IMR-90 (cell line): ENCODE data around the gene CDC42SE1. TPM values are rescaled to one million over a fixed set of nuclear protein-coding genes. Genes with fewer than 3 reads are reported as not detected.

Experiments used
- ATAC-seq: fragments of 200-7000 bp; cut with Tn5 transposase; 2 replicates; pipeline ENCODE4 v1.9.1; 2020; ENCODE audit warnings: low read depth, mild to moderate bottlenecking, moderate library complexity
- BruUV-seq: library from RNA; stranded (reverse); fragments of 400-500 nt; replicated peaks from 2 replicates; lab custom pipeline; 2021; lab: Mats Ljungman, UMichigan
- CTCF ChIA-PET: fragments of 300-600 bp; formaldehyde crosslinking; extraction: SDS; loops from one replicate; lab custom pipeline; 2021; ENCODE audit warnings: antibody characterized with exemption; lab: Yijun Ruan, JAX
- POLR2A ChIA-PET: fragments of 300-600 bp; sonication (Branson Sonifier 250); formaldehyde crosslinking; loops from one replicate; lab custom pipeline; 2022; ENCODE audit warnings: antibody characterized with exemption; ENCODE audit not compliant: unreplicated experiment; lab: Charles Lee
- DNase-seq: peaks from one replicate; pipeline ENCODE4 v3.0.0; 2013
- H2AFZ ChIP-seq: replicated peaks from 2 replicates; pipeline ENCODE3; 2013; ENCODE audit warnings: low read length, mild to moderate bottlenecking; ENCODE audit not compliant: poor library complexity
- H2AK5ac ChIP-seq: 2 replicates; pipeline ENCODE4 v1.6.1; 2013; ENCODE audit warnings: low read depth, low read length, inconsistent platforms
- H2AK9ac ChIP-seq: replicated peaks from 2 replicates; pipeline ENCODE3; 2013; ENCODE audit warnings: mild to moderate bottlenecking, low read depth, low read length, moderate library complexity; ENCODE audit not compliant: poor library complexity
- H2BK120ac ChIP-seq: 2 replicates; pipeline ENCODE4 v1.6.1; 2013; ENCODE audit warnings: low read depth, low read length, inconsistent platforms
- H2BK15ac ChIP-seq: 3 replicates; pipeline ENCODE4 v1.6.1; 2013; ENCODE audit warnings: low read depth, low read length, inconsistent platforms
- H2BK20ac ChIP-seq: 2 replicates; pipeline ENCODE4 v1.6.1; 2013; ENCODE audit warnings: low read depth, mild to moderate bottlenecking, inconsistent platforms, low read length, moderate library complexity
- H2BK5ac ChIP-seq: 2 replicates; pipeline ENCODE4 v1.6.1; 2013; ENCODE audit warnings: mild to moderate bottlenecking, low read depth, low read length, inconsistent platforms; ENCODE audit not compliant: poor library complexity, severe bottlenecking
- H3K14ac ChIP-seq: replicated peaks from 2 replicates; pipeline ENCODE4 v1.6.1; 2013; ENCODE audit warnings: low read depth, low read length, inconsistent platforms
- H3K18ac ChIP-seq: 2 replicates; pipeline ENCODE4 v1.6.1; 2013; ENCODE audit warnings: low read depth, low read length, control low read depth
- H3K23ac ChIP-seq: 2 replicates; pipeline ENCODE4 v1.6.1; 2013; ENCODE audit warnings: low read depth, low read length, inconsistent platforms
- H3K27ac ChIP-seq: 2 replicates; pipeline ENCODE4 v1.5.1; 2013; ENCODE audit warnings: mild to moderate bottlenecking, control low read depth, low read length; ENCODE audit not compliant: insufficient read depth
- H3K27me3 ChIP-seq: 2 replicates; pipeline ENCODE4 v1.6.1; 2013; ENCODE audit warnings: low read length; ENCODE audit not compliant: control insufficient read depth, insufficient read depth
- H3K36me3 ChIP-seq: 2 replicates; pipeline ENCODE4 v1.6.1; 2013; ENCODE audit warnings: low read length, mixed read lengths; ENCODE audit not compliant: control insufficient read depth, insufficient read depth
- H3K4ac ChIP-seq: 2 replicates; pipeline ENCODE4 v1.6.1; 2013; ENCODE audit warnings: low read depth, low read length, inconsistent platforms
- H3K4me1 ChIP-seq: 2 replicates; pipeline ENCODE4 v1.6.1; 2013; ENCODE audit warnings: low read length, mixed read lengths; ENCODE audit not compliant: control insufficient read depth, insufficient read depth
- H3K4me2 ChIP-seq: 2 replicates; pipeline ENCODE4 v1.6.1; 2013; ENCODE audit warnings: low read depth, mild to moderate bottlenecking, control low read depth, low read length, moderate library complexity
- H3K4me3 ChIP-seq: 2 replicates; pipeline ENCODE4 v1.5.1; 2013; ENCODE audit warnings: low read depth, mild to moderate bottlenecking, control low read depth, low read length, moderate library complexity; ENCODE audit not compliant: insufficient read depth
- H3K56ac ChIP-seq: 2 replicates; pipeline ENCODE4 v1.6.1; 2013; ENCODE audit warnings: low read length, inconsistent platforms; ENCODE audit not compliant: insufficient read depth; ENCODE audit errors: extremely low read depth
- H3K79me1 ChIP-seq, 2 experiments: 2 replicates each; pipeline ENCODE4 v1.6.1; 2013; ENCODE audit warnings: low read length in 2 of 2, inconsistent platforms in 1 of 2, low read depth in 1 of 2
- H3K9ac ChIP-seq: 2 replicates; pipeline ENCODE4 v1.6.1; 2013; ENCODE audit warnings: low read depth, low read length, control low read depth
- H3K9me1 ChIP-seq: 2 replicates; pipeline ENCODE4 v1.6.1; 2013; ENCODE audit warnings: low read length, inconsistent platforms; ENCODE audit not compliant: insufficient read depth
- H3K9me3 ChIP-seq: 2 replicates; pipeline ENCODE4 v1.6.1; 2013; ENCODE audit warnings: low read length; ENCODE audit not compliant: control insufficient read depth, insufficient read depth
- H4K20me1 ChIP-seq: 2 replicates; pipeline ENCODE4 v1.6.1; 2013; ENCODE audit warnings: low read length, inconsistent platforms; ENCODE audit not compliant: insufficient read depth
- H4K5ac ChIP-seq: 2 replicates; pipeline ENCODE4 v1.6.1; 2013; ENCODE audit warnings: mild to moderate bottlenecking, low read depth, low read length, control low read depth
- H4K8ac ChIP-seq, 2 experiments: 2 replicates each; pipeline ENCODE4 v1.6.1; 2013; ENCODE audit warnings: low read depth in 2 of 2, low read length in 2 of 2, control low read depth in 1 of 2, inconsistent platforms in 1 of 2
- H4K91ac ChIP-seq: 2 replicates; pipeline ENCODE4 v1.6.1; 2013; ENCODE audit warnings: low read depth, low read length, inconsistent platforms; ENCODE audit not compliant: insufficient read depth
- BHLHE40 ChIP-seq: fragments of 150-350 bp; IDR thresholded peaks from 2 replicates; pipeline ENCODE4 v1.6.1; 2016; ENCODE audit warnings: mild to moderate bottlenecking, low read depth, low read length
- CEBPB ChIP-seq: IDR thresholded peaks from 2 replicates; pipeline ENCODE4 v1.6.1; 2012; ENCODE audit warnings: low read depth, low read length, improper control_type of control experiment
- CHD1 ChIP-seq: IDR thresholded peaks from 2 replicates; pipeline ENCODE4 v1.6.1; 2012; ENCODE audit warnings: low read depth, low read length, improper control_type of control experiment
- FOS ChIP-seq: fragments of 150-350 bp; IDR thresholded peaks from 2 replicates; pipeline ENCODE4 v1.6.1; 2016; ENCODE audit warnings: low read depth, low read length
- MAZ ChIP-seq: IDR thresholded peaks from 2 replicates; pipeline ENCODE4 v1.6.1; 2012; ENCODE audit warnings: low read depth, mild to moderate bottlenecking, low read length, improper control_type of control experiment, moderate library complexity, borderline replicate concordance
- NFE2L2 ChIP-seq: fragments of 150-350 bp; IDR thresholded peaks from 2 replicates; pipeline ENCODE4 v1.6.1; 2016; ENCODE audit warnings: low read depth, mild to moderate bottlenecking, low read length
- POLR2A ChIP-seq: IDR thresholded peaks from 2 replicates; pipeline ENCODE4 v1.6.1; 2012; ENCODE audit warnings: mild to moderate bottlenecking, low read depth, low read length
- RAD21 ChIP-seq: IDR thresholded peaks from 2 replicates; pipeline ENCODE4 v1.6.1; 2012; ENCODE audit warnings: low read length, improper control_type of control experiment
- RCOR1 ChIP-seq: IDR thresholded peaks from 2 replicates; pipeline ENCODE4 v1.6.1; 2012; ENCODE audit warnings: mild to moderate bottlenecking, low read length, improper control_type of control experiment; ENCODE audit not compliant: insufficient replicate concordance
- RFX5 ChIP-seq: IDR thresholded peaks from 2 replicates; pipeline ENCODE4 v1.8.0; 2012; ENCODE audit warnings: low read depth, mild to moderate bottlenecking, low read length, moderate library complexity
- SMC3 ChIP-seq: fragments of 150-350 bp; IDR thresholded peaks from 2 replicates; pipeline ENCODE4 v1.6.1; 2016; ENCODE audit warnings: low read depth, mild to moderate bottlenecking, antibody characterized with exemption, low read length, moderate library complexity
- WGBS, 2 experiments: methylation state at CpG; one replicate each; pipeline versions ENCODE4 v1.1.5 to v1.1.7; 2013; ENCODE audit warnings: missing lambda C conversion rate in 2 of 2; ENCODE audit not compliant: insufficient read length in 1 of 2; ENCODE audit errors: extremely low coverage in 2 of 2; 5-methylcytosine and 5-hydroxymethylcytosine counted together
- dilution Hi-C: fragments of 300-500 bp; cut with HindIII; formaldehyde crosslinking; loops from one replicate; pipeline ENCODE4 v1.14.3; 2018; ENCODE audit warnings: low sequenced_read_pairs; ENCODE audit not compliant: unreplicated experiment
- in situ Hi-C: fragments of 300-500 bp; cut with MboI; formaldehyde crosslinking; loops from 3 replicates; pipeline ENCODE4 v1.14.3; 2019; ENCODE audit warnings: low sequenced_read_pairs, inconsistent platforms, mixed read lengths
- intact Hi-C: fragments of 100-400 bp; cut with micrococcal nuclease; formaldehyde crosslinking; loops from 2 replicates; pipeline ENCODE4 v1.10.0; 2022
- polyA plus RNA-seq, 3 experiments: library from polyadenylated mRNA; depleted of rRNA; stranded (reverse); fragments of >200 nt; gene quantifications; 2 replicates each; pipeline ENCODE4 v1.2.3, GENCODE V29; 2012; ENCODE audit warnings: low replicate concordance in 1 of 3
- total RNA-seq: library from RNA; depleted of rRNA; stranded (reverse); fragments of >200 nt; gene quantifications from 2 replicates; pipeline ENCODE4 v1.2.3, GENCODE V29; 2012
- TF ChIP-seq, protein P1 (sequence below): fragments of 150-350 bp; IDR thresholded peaks from 2 replicates; pipeline ENCODE4 v1.6.1; 2017; ENCODE audit warnings: mild to moderate bottlenecking, antibody characterized with exemption, low read length, low read depth
- TF ChIP-seq, protein P2 (sequence below): conservative IDR thresholded peaks from 2 replicates; pipeline ENCODE4 v1.5.1; 2012; ENCODE audit warnings: mild to moderate bottlenecking, low read depth, low read length, improper control_type of control experiment

Gene CDC42SE1
- total and polyA plus RNA-seq, 2 of the 4 experiments (the other 2 are of a cell fraction): 47.0 to 58.5 TPM

DNA sequence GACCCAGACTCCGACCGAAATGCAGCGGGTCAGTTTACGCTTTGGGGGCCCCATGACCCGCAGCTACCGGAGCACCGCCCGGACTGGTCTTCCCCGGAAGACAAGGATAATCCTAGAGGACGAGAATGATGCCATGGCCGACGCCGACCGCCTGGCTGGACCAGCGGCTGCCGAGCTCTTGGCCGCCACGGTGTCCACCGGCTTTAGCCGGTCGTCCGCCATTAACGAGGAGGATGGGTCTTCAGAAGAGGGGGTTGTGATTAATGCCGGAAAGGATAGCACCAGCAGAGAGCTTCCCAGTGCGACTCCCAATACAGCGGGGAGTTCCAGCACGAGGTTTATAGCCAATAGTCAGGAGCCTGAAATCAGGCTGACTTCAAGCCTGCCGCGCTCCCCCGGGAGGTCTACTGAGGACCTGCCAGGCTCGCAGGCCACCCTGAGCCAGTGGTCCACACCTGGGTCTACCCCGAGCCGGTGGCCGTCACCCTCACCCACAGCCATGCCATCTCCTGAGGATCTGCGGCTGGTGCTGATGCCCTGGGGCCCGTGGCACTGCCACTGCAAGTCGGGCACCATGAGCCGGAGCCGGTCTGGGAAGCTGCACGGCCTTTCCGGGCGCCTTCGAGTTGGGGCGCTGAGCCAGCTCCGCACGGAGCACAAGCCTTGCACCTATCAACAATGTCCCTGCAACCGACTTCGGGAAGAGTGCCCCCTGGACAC, 11.3 kb downstream of the CDC42SE1 start:
- ChIA-PET CTCF (interaction anchor here (0.6 to 1.4 kb wide), 3 partner anchors 51 to 1108 kb away, joined by 3 read pairs; no protein-coding TSS in a partner anchor), POLR2A (interaction anchor here (1.0 to 1.1 kb wide), 2 partner anchors 12 to 42 kb away, joined by 3 to 4 read pairs; partner anchors contain the start of genes CDC42SE1 and MINDY1)
- H3K27me3 ChIP-seq: no peaks in the 10 kb centered on the region
- peaks cover 7% of the 10 kb centered on the region; the same call in 1 of the 2 replicates for H3K9me1 ChIP-seq
- WGBS, 2 experiments: 3% methylated on average over 31 of the region's 48 CpGs; no CpG with 5 or more reads in 1 of the 2 experiments
- H3K4me2 ChIP-seq: peak overlapping the region; percentile 86
- peak overlapping the region; percentile 61; the same call in 1 of the 2 replicates for H3K56ac ChIP-seq
- DNase-seq (peak; percentile 57), ATAC-seq (peak; percentile 60)
- peak overlapping the region; percentile 69; the same call in 1 of the 2 replicates for H2BK120ac ChIP-seq
- intact Hi-C loops (no loop called here), in situ Hi-C loops (no loop called here), dilution Hi-C loops (no loop called here)
- peak overlapping the region; percentile 96 for H2AK9ac ChIP-seq
- peaks cover 6 to 49% of the 10 kb centered on the region in 2 experiments; a peak in 3 of 4 replicates for H3K79me1 ChIP-seq
- H4K8ac ChIP-seq: peak overlapping the region; percentile 96 to 99
- H3K36me3 ChIP-seq: peaks cover 16% of the 10 kb centered on the region
- peak overlapping the region; percentile 74 for H4K5ac ChIP-seq
- H2AFZ ChIP-seq: peak overlapping the region; percentile 95
- no peaks in the 10 kb centered on the region for H3K9me3 ChIP-seq
- H2BK20ac ChIP-seq: no peak overlapping the region
- H3K9ac ChIP-seq: peak overlapping the region; percentile 78
- peak overlapping the region; percentile 44 for H3K18ac ChIP-seq
- H3K4me3 ChIP-seq: peak overlapping the region; percentile 65
- H4K20me1 ChIP-seq: 0 out of 2 replicates have a peak, but pooled peaks cover 8% of the 10 kb centered on the region
- peak overlapping the region; percentile 87 for H2AK5ac ChIP-seq
- peak overlapping the region; percentile 82 for H3K4ac ChIP-seq
- H3K14ac ChIP-seq: peak overlapping the region; percentile 81
- H3K4me1 ChIP-seq: peaks cover 8% of the 10 kb centered on the region
- peak overlapping the region; percentile 88 for H3K27ac ChIP-seq
- peak overlapping the region; percentile 62 for H2BK5ac ChIP-seq
- peak overlapping the region; percentile 93 for H3K23ac ChIP-seq
- H2BK15ac ChIP-seq: peak overlapping the region; percentile 15; the same call in 1 of the 3 replicates
- TSS peak; percentile 76 for BruUV-seq
- H4K91ac ChIP-seq: peak overlapping the region; percentile 80
- TF ChIP-seq RFX5 (no peak), NFE2L2 (no peak), POLR2A (peak; percentile 15; the same call in 1 of the 2 replicates), MAZ (no peak; the same call in 1 of the 2 replicates), FOS (no peak), CEBPB (no peak), BHLHE40 (no peak; the same call in 1 of the 2 replicates), RCOR1 (no peak), SMC3 (no peak), RAD21 (0 out of 2 replicates have a peak, but pooled peaks have one; percentile 4), CHD1 (no peak)
- TF ChIP-seq, protein P1, sequence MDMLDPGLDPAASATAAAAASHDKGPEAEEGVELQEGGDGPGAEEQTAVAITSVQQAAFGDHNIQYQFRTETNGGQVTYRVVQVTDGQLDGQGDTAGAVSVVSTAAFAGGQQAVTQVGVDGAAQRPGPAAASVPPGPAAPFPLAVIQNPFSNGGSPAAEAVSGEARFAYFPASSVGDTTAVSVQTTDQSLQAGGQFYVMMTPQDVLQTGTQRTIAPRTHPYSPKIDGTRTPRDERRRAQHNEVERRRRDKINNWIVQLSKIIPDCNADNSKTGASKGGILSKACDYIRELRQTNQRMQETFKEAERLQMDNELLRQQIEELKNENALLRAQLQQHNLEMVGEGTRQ: no peak
- TF ChIP-seq, protein P2, sequence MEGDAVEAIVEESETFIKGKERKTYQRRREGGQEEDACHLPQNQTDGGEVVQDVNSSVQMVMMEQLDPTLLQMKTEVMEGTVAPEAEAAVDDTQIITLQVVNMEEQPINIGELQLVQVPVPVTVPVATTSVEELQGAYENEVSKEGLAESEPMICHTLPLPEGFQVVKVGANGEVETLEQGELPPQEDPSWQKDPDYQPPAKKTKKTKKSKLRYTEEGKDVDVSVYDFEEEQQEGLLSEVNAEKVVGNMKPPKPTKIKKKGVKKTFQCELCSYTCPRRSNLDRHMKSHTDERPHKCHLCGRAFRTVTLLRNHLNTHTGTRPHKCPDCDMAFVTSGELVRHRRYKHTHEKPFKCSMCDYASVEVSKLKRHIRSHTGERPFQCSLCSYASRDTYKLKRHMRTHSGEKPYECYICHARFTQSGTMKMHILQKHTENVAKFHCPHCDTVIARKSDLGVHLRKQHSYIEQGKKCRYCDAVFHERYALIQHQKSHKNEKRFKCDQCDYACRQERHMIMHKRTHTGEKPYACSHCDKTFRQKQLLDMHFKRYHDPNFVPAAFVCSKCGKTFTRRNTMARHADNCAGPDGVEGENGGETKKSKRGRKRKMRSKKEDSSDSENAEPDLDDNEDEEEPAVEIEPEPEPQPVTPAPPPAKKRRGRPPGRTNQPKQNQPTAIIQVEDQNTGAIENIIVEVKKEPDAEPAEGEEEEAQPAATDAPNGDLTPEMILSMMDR: peak; percentile 43
